Kidney (tissue), 14 donors: ENCODE data around the gene UBE3C. TPM values are rescaled to one million over a fixed set of nuclear protein-coding genes. Genes with fewer than 3 reads are reported as not detected.

Source experiments
- DNase-seq, 5 donors: peaks; one replicate each; pipeline ENCODE4 v3.0.0-alpha.2; 2013 to 2020
- FAIRE-seq: peaks from 2 replicates; lab custom pipeline; 2012; peaks lifted over from hg19 to GRCh38; lab: Jason Lieb, UNC
- H3K27ac ChIP-seq, 2 donors: one replicate each; pipeline ENCODE4 v1.7.0; 2013; ENCODE audit warnings: low read depth in 2 of 2, low read length in 2 of 2, inconsistent platforms in 1 of 2
- H3K27me3 ChIP-seq: one replicate; pipeline ENCODE4 v1.7.1; 2013; ENCODE audit warnings: low read length, inconsistent platforms; ENCODE audit not compliant: control insufficient read depth, insufficient read depth
- H3K36me3 ChIP-seq, 3 donors: one replicate each; pipeline versions ENCODE4 v1.7.0 to v1.7.1; 2013; ENCODE audit warnings: low read length in 3 of 3, control low read depth in 1 of 3, inconsistent platforms in 1 of 3; ENCODE audit not compliant: insufficient read depth in 3 of 3, control insufficient read depth in 2 of 3
- H3K4me1 ChIP-seq, 3 donors: one replicate each; pipeline versions ENCODE4 v1.7.0 to v1.7.1; 2013; ENCODE audit warnings: low read length in 3 of 3, inconsistent platforms in 1 of 3, low read depth in 1 of 3; ENCODE audit not compliant: control insufficient read depth in 2 of 3, insufficient read depth in 2 of 3
- H3K4me3 ChIP-seq, 3 donors: one replicate each; pipeline versions ENCODE4 v1.7.0 to v1.8.1; 2013; ENCODE audit warnings: low read length in 3 of 3, control low read depth in 1 of 3, inconsistent platforms in 1 of 3
- H3K9ac ChIP-seq, 3 donors: one replicate each; pipeline versions ENCODE4 v1.7.0 to v1.7.1; 2013; ENCODE audit warnings: low read length in 3 of 3, control low read depth in 1 of 3, inconsistent platforms in 1 of 3
- H3K9me3 ChIP-seq, 3 donors: one replicate each; pipeline versions ENCODE4 v1.7.0 to v1.7.1; 2013; ENCODE audit warnings: low read length in 3 of 3, control low read depth in 1 of 3, inconsistent platforms in 1 of 3; ENCODE audit not compliant: control insufficient read depth in 2 of 3, insufficient read depth in 1 of 3
- CTCF ChIP-seq: IDR thresholded peaks from 3 replicates; pipeline ENCODE4 v1.5.1; 2012; ENCODE audit warnings: mild to moderate bottlenecking, moderate library complexity, borderline replicate concordance; ENCODE audit not compliant: insufficient read depth; ENCODE audit errors: extremely low read depth
- intact Hi-C: fragments of 100-400 bp; cut with DNase I; formaldehyde crosslinking; loops from one replicate; pipeline ENCODE4 v1.11.1; 2022
- polyA plus RNA-seq: library from polyadenylated mRNA; stranded (reverse); fragments of 350-450 nt; fragmentation: Illumina TruSeq; extraction: RNeasy Lipid Tissue Mini Kit (QIAGEN cat#74804); gene quantifications from one replicate; pipeline ENCODE4 v1.2.3, GENCODE V29; 2014; ENCODE audit warnings: low read depth, low replicate concordance; ENCODE audit not compliant: insufficient read depth
- total RNA-seq: library from RNA; stranded (reverse); fragmentation: NEBNext Ultra II Directional; extraction: Animal tissue kit (Norgen Biotek cat#: 25700); gene quantifications from one replicate; pipeline ENCODE4 v1.2.1, GENCODE V29; 2021
- donor health status: control.
- donor health status: control.
- donor health status: control.
- donor health status: control.
- donor health status: control.
- donor health status: DM: yes; HTN: yes; CAD: no.
- donor health status: Normal renal cell carcinoma (clear cell type).

UBE3C gene
- total and polyA plus RNA-seq, 2 donors from 2014 or later, result 20.9 to 58.5 TPM

- Histone ChIP-seq H3K4me3 (no peak overlapping the region), H3K27me3 (no peaks in the 10 kb centered on the region), H3K27ac (no peak overlapping the region), H3K9ac (no peak overlapping the region), H3K9me3 (no peaks in the 10 kb centered on the region), H3K36me3 (peaks cover 7 to 32% (median 32%) of the 10 kb centered on the region in 3 donors), H3K4me1 (no peaks in the 10 kb centered on the region)
- TF ChIP-seq CTCF, result no peak
- FAIRE-seq, result no peak
- DNase-seq, result no peak
- intact Hi-C loops, result no loop called here
These were observed 116.5 kb downstream of the UBE3C start for GRCh38 chr7:157255201-157255606.

DNA sequence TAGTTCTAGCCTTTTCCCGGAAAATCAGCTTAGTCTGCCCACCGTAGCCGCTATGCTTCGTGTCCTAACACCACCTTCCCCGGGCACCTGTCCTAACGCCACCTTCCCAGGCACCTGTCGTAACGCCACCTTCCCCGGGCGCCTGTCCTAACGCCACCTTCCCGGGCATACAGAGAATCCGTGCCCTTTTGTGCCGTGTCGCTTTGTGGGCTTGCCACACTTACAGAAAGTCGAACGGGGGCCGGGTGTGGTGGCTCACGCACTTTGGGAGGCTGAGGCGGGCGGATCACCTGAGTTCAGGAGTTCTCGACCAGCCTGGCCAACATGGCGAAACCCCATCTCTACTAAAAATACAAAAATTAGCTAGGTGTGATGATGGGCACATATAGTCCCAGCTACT is 124.4 kb downstream of the UBE3C start:
- no peak for FAIRE-seq
- H3K36me3 ChIP-seq, result peaks cover 3 to 37% (median 34%) of the 10 kb centered on the region in 3 donors

DNA sequence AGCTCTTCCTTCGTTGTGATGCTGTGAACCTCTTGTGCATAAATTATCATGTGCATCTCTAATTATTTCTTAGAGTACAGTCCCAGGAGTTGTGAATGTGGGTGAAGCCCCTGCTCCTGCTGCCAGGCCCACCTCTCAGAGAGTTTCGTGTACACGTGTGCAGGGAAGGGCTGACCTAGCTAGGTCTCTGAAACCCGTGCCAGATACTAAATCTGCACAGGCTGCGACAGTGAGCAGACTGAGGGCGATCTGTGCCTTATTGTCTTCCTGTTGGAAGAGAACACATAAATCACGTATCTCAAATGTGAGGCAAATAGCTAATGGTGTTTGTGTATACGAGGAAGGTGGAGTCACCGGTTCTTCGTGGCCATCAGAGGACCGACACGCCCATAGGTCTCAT is 126.3 kb downstream of the UBE3C start:
- Histone ChIP-seq H3K4me3 (no peak overlapping the region), H3K9ac (no peak overlapping the region), H3K4me1 (no peaks in the 10 kb centered on the region), H3K36me3 (peaks cover 3 to 36% (median 30%) of the 10 kb centered on the region in 3 donors), H3K9me3 (no peaks in the 10 kb centered on the region), H3K27ac (no peak overlapping the region), H3K27me3 (no peaks in the 10 kb centered on the region)
- no peak for FAIRE-seq
- DNase-seq, result no peak
- TF ChIP-seq CTCF, result no peak
- intact Hi-C loops, result no loop called here

More for the DNA sequence above, 124.4 kb downstream of the UBE3C start:
- intact Hi-C loops, result no loop called here
- H3K9me3 ChIP-seq, result no peaks in the 10 kb centered on the region
- H3K4me3 ChIP-seq, result no peak overlapping the region
- no peak overlapping the region for H3K27ac ChIP-seq
- no peak for DNase-seq
- no peak for TF ChIP-seq CTCF
- H3K27me3 ChIP-seq, result no peaks in the 10 kb centered on the region
- H3K4me1 ChIP-seq, result no peaks in the 10 kb centered on the region
- H3K9ac ChIP-seq, result no peak overlapping the region

DNA sequence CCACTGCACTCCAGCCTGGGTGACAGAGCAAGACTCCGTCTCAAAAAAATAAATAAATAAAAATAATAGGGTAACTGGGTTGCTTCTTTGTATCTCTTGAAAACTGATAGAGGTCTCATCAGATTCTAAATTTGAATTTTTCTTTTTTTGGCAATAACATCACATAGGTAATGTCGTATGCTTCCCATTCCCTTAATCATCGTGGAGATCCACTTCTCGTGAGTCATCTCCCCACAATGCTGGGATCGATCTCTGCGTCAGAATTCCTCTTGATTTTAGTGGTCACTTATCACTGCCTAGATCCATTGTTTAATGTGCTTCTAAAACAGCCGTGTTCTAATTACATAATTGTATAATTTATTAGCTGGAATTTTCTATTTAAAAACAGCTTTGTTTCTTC is 127.5 kb downstream of the UBE3C start:
- Histone ChIP-seq H3K4me3 (no peak overlapping the region), H3K36me3 (peaks cover 3 to 33% (median 28%) of the 10 kb centered on the region in 3 donors), H3K9me3 (no peaks in the 10 kb centered on the region), H3K27me3 (no peaks in the 10 kb centered on the region), H3K9ac (no peak overlapping the region), H3K27ac (no peak overlapping the region), H3K4me1 (no peaks in the 10 kb centered on the region)
- TF ChIP-seq CTCF, result no peak
- intact Hi-C loops, result no loop called here
- FAIRE-seq (no peak), DNase-seq (no peak)
